ENCODE data around the gene ZFP64.

- peak; percentile 78 for TF ChIP-seq CTCF (IDR thresholded peaks at IDR 0.05; ENCODE audit: low read depth, low read length, poor library complexity, severe bottlenecking)
- TF ChIP-seq EZH2phosphoT487 (IDR thresholded peaks at IDR 0.05; ENCODE audit: borderline replicate concordance, low read length), result no peak
These were observed at the start of gene ZFP64 for GRCh38 chr20:52191132-52191915.
